HepG2 (cell line): ENCODE data around the gene ACSS2. TPM values are rescaled to one million over a fixed set of nuclear protein-coding genes. Genes with fewer than 3 reads are reported as not detected.
A peak's percentile ranks its signal among the peaks of the same experiment; 100 is the strongest.

Experiments
- EP300 ChIP-seq, 3 experiments: sonication (generic) in 1 of 3; formaldehyde crosslinking in 1 of 3; IDR thresholded peaks; 2 replicates each; pipeline versions ENCODE4 v1.5.1 to v1.6.1; 2011 to 2020; ENCODE audit warnings: low read depth in 2 of 3, low read length in 2 of 3, borderline replicate concordance in 1 of 3, improper control_type of control experiment in 1 of 3, mild to moderate bottlenecking in 1 of 3, missing genetic modification reagents in 1 of 3, moderate library complexity in 1 of 3
- GATA4 ChIP-seq: sonication (generic); IDR thresholded peaks from 2 replicates; pipeline ENCODE4 v1.6.1; 2016; ENCODE audit warnings: antibody characterized with exemption, low read depth, borderline replicate concordance
- HIC2 ChIP-seq: sonication (generic); formaldehyde crosslinking; IDR thresholded peaks from 2 replicates; pipeline ENCODE4 v1.9.0; 2022; ENCODE audit warnings: low read depth, missing genetic modification reagents
- IRF1 ChIP-seq: sonication (generic); formaldehyde crosslinking; IDR thresholded peaks from 2 replicates; pipeline ENCODE4 v1.4.0; 2020; ENCODE audit warnings: low read depth, mild to moderate bottlenecking, missing genetic modification reagents
- MED13 ChIP-seq: sonication (generic); formaldehyde crosslinking; IDR thresholded peaks from 2 replicates; pipeline ENCODE4 v1.5.0; 2020; ENCODE audit warnings: missing genetic modification reagents
- MYNN ChIP-seq: sonication (generic); formaldehyde crosslinking; IDR thresholded peaks from 2 replicates; pipeline ENCODE4 v1.4.0; 2020; ENCODE audit warnings: mild to moderate bottlenecking, low read depth, missing genetic modification reagents
- SNAPC2 ChIP-seq: sonication (generic); formaldehyde crosslinking; IDR thresholded peaks from 2 replicates; pipeline ENCODE4 v1.8.1; 2022; ENCODE audit warnings: mild to moderate bottlenecking, missing genetic modification reagents
- ZBTB37 ChIP-seq: sonication (generic); formaldehyde crosslinking; IDR thresholded peaks from 2 replicates; pipeline ENCODE4 v1.4.0; 2020; ENCODE audit warnings: mild to moderate bottlenecking, missing genetic modification reagents
- ZKSCAN8 ChIP-seq: IDR thresholded peaks from 2 replicates; pipeline ENCODE4 v1.6.1; 2016; ENCODE audit warnings: borderline replicate concordance, missing genetic modification reagents, missing compliant biosample characterization
- ZNF710 ChIP-seq: sonication (generic); formaldehyde crosslinking; IDR thresholded peaks from 2 replicates; pipeline ENCODE4 v1.5.0; 2020; ENCODE audit warnings: mild to moderate bottlenecking, missing genetic modification reagents, borderline replicate concordance
- ZNF878 ChIP-seq: sonication (generic); formaldehyde crosslinking; IDR thresholded peaks from 2 replicates; pipeline ENCODE4 v1.8.1; 2023; ENCODE audit warnings: mild to moderate bottlenecking, missing genetic modification reagents, moderate library complexity
- ZSCAN22 ChIP-seq: sonication (generic); formaldehyde crosslinking; IDR thresholded peaks from 2 replicates; pipeline ENCODE4 v1.4.0; 2020; ENCODE audit warnings: mild to moderate bottlenecking, missing genetic modification reagents
- polyA plus RNA-seq, 8 experiments: library from polyadenylated mRNA; depleted of rRNA in 3 of 8; stranded (reverse) in 7 of 8; unstranded in 1 of 8; fragments of >200 nt; fragmentation: Illumina TruSeq in 4 of 8; extraction: Trizol in 4 of 8; gene quantifications; 2 replicates each; pipeline versions ENCODE4 v1.2.1 to v1.2.3, GENCODE V29; 2011 to 2016; ENCODE audit warnings: low read depth in 4 of 8, missing spikeins in 1 of 8, mixed read lengths in 1 of 8; ENCODE audit not compliant: insufficient read depth in 1 of 8
- total RNA-seq, 5 experiments: library from RNA; depleted of rRNA; stranded (reverse); fragments of >200 nt; fragmentation: Illumina TruSeq; extraction: Trizol; gene quantifications; 2 replicates each; pipeline ENCODE4 v1.2.3, GENCODE V29; 2016; ENCODE audit warnings: low read depth in 1 of 5
- TF ChIP-seq, protein P1 (sequence below): sonication (generic); formaldehyde crosslinking; IDR thresholded peaks from 2 replicates; pipeline ENCODE4 v1.5.0; 2020; ENCODE audit warnings: missing genetic modification reagents
- TF ChIP-seq, protein P2 (sequence below): sonication (generic); formaldehyde crosslinking; IDR thresholded peaks from 2 replicates; pipeline ENCODE4 v1.4.0; 2020; ENCODE audit warnings: missing genetic modification reagents

The ACSS2 gene
- total and polyA plus RNA-seq, 2 of the 13 experiments (the other 11 are each of a cell fraction or from before 2014, with no cell fraction given): 72.8 to 89.7 TPM

DNA sequence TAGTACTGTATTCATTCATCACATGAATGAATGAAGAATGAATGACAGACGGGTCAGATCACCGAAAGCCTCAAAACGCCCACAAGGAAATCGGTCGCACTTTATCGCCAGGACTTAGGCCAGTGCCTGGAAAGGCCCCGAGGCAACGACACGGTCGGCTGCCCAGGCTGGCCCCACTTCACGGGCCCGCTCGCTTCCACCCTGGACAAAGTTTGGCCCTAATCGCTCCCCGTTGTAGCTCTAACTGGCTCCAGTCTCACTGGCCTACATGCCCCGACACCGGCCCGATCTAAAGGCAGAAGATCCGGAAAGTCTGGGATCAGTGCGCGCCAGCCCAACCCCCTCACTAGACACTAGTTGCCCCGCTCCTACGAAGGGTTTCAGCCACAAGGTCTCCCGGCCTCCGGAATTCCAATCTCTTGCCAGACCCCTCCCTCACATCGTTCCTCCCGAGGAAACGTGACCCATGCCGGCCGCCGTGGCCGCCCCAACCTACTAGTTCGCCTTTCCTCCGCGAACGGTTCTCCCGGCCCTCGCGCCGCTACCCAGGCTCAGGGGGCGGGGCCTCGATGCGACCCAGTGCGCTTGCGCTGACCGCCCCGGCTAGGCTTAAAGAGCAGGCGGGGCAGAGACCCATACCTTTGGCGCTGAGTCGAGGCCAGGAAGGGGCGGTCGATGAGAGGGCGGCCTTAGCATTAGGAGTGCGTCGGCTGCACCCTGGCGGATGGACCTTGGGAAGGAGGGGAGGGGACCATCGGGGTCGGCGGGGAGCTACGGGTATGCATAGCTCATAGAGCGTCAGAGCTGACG is 79.0 kb downstream of the ACSS2 start, which contains the start of the genes GSS and MYH7B (continued):
- peak; percentile 18 for TF ChIP-seq HIC2
- 0 out of 2 replicates have a peak, but pooled peaks have one; percentile 32 for TF ChIP-seq ZBTB37
- peak; percentile 78; the same call in 1 of the 2 replicates for TF ChIP-seq MED13
- TF ChIP-seq EP300 (IDR thresholded peaks at IDR 0.05; ENCODE audit: low read depth in 2 of 2, low read length in 2 of 2): peak in 1 of 2 experiments; percentile 20; a peak in 1 of 4 replicates
- TF ChIP-seq EP300 (CRISPR knock-in tag; IDR thresholded peaks at IDR 0.05; ENCODE audit: borderline replicate concordance): no peak; the same call in 1 of the 2 replicates
- TF ChIP-seq ZNF878 (CRISPR knock-in tag): peak; percentile 93; the same call in 1 of the 2 replicates
- no peak; the same call in 1 of the 2 replicates for TF ChIP-seq ZKSCAN8 (CRISPR knock-in tag)
- peak; percentile 87 for TF ChIP-seq ZSCAN22 (CRISPR knock-in tag)
- TF ChIP-seq MYNN (CRISPR knock-in tag): peak; percentile 90
- TF ChIP-seq SNAPC2 (CRISPR knock-in tag): peak; percentile 90; the same call in 1 of the 2 replicates
- peak; percentile 82 for TF ChIP-seq GATA4
- TF ChIP-seq IRF1: peak; percentile 96; the same call in 1 of the 2 replicates
- TF ChIP-seq, protein P1, sequence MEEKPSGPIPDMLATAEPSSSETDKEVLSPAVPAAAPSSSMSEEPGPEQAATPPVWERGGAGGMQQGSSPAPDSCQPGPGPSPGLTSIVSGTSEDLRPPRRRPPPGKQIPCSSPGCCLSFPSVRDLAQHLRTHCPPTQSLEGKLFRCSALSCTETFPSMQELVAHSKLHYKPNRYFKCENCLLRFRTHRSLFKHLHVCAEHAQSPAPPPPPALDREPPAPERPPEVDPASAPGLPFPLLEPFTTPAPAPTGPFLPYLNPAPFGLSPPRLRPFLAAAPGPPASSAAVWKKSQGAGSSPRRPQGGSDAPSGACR (CRISPR knock-in tag): peak; percentile 100
- TF ChIP-seq ZNF710 (CRISPR knock-in tag): peak; percentile 95
- TF ChIP-seq, protein P2, sequence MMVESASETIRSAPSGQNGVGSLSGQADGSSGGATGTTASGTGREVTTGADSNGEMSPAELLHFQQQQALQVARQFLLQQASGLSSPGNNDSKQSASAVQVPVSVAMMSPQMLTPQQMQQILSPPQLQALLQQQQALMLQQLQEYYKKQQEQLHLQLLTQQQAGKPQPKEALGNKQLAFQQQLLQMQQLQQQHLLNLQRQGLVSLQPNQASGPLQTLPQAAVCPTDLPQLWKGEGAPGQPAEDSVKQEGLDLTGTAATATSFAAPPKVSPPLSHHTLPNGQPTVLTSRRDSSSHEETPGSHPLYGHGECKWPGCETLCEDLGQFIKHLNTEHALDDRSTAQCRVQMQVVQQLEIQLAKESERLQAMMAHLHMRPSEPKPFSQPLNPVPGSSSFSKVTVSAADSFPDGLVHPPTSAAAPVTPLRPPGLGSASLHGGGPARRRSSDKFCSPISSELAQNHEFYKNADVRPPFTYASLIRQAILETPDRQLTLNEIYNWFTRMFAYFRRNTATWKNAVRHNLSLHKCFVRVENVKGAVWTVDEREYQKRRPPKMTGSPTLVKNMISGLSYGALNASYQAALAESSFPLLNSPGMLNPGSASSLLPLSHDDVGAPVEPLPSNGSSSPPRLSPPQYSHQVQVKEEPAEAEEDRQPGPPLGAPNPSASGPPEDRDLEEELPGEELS (CRISPR knock-in tag): peak; percentile 73; the same call in 1 of the 2 replicates
